Articular chondrocyte of knee joint (primary cell): ENCODE data around the gene PHLDB3. TPM values are rescaled to one million over a fixed set of nuclear protein-coding genes. Genes with fewer than 3 reads are reported as not detected.

Source experiments
- total RNA-seq: library from RNA; depleted of rRNA; stranded (reverse); fragments of >200 nt; gene quantifications from 2 replicates; pipeline ENCODE4 v1.2.3, GENCODE V29; 2012

Gene PHLDB3
- total RNA-seq = 7.1 and 8.3 TPM in 2 replicates

DNA sequence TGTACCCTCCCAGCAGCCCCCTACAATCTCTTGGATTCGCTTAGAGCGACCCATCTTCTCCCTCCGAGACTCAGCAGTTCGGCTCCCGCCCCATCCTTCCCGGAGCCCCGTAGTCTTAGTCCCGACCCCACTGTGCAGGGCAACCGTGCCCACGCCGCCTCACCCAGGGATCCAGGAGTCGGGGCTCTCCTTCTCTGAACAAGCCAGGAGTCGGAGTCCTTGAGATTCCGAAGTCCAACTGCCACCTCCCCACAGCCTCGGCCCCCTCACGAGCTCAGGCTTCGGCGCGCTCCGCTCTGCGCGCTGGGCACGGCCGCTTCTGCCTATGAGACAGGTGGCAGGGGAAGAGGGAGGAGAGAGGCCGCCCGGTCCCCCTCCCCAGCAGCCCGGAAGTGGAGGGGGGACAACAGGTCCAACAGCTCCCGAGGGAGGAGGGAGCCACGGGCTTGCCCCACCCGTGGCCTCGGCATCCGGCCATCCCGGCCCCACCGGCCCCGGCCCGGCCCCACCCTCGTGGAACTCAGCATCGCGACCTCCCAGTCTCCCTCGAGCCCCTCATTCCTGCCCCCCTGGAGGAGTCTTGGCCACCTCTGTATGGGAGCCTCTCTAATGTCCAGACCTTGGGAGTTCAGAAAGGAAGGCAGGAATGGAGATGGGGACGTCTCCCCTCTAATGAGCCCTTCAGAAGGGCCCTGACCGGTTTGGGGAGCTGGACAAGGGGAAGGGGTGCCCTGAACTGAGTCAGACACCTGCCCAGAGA is at the start of gene PHLDB3:
Gene PHLDB3, minus strand, starts transcription at position 321 of the 760 bp plus-strand sequence. CDS start 628 bp downstream, outside the sequence.

DNA sequence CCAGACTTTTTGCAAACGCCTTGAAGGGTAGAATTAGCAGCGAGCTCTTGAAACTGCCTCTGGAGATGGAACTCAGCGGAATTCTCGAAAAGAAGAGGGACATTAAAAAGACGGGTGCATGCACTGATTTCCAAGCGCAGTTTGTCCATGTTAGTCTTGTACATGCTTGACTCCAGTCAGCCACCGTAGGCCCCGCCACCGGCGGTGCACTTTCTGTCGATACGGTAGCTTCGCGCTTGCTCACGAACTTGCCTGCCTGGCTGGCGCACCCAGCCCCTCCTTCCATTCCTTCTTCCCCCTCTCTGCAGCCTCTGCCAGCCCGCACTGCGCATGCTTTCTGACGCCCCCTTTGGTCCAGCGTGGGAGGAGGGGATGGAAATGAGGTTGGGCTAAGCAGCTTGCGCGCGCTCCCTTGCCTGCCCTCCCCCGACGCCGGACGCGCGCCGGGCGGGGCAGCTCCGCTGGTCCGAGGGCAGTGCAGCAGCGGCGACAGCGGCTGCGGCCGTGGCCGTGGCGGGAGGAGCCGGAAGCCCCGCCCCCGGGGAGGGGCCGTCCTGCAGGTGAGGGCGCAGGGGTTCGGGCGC is 28.5 kb upstream of the PHLDB3 start, which contains the start of gene ZNF575:
Gene ZNF575, plus strand, starts transcription at position 227 of the 584 bp plus-strand sequence. CDS start 1,235 bp downstream, outside the sequence.

DNA sequence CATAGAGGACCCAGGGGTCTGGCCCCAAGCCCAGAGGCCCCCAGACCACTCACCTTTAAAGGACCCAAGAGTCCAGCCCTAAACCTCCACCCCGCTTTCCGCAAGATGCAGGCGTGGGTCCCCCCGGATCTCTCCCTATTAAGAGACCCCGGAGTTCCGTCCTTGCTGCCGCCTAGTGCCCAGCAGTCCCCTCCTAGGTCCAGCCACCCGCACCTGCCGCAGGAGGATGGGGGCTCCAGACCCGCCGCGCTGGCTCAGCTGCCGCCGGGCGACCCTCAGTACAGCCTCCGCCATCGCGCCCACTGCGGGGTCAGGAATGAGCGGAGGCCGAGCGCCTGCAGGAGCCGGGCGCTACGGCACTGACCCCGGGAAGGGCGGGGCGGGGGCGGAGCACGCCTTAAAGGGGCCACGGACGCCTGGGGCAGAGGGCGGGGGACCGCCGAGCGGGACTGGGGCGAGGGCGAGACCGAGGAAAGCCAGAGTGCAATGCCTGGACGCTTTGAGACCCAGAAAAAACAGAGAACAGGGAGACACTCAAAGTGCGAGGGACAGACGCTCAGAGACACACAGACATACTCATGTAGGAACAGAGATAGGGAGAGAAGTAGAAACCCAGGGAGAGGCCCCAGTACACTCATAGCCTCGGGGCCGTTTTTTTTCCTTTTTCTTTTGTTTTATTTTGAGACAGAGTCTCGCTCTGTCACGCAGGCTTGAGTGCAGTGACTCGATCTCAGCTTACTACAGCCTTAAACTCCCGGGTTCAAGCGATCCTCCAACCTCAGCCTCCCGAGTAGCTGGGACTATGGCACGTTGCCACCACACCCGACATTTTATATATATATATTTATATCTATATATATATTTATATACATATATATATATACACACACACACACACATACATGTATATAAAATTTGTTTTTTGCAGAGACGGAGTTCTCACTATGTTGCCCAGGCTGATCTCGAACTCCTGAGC is 22.6 kb upstream of the PHLDB3 start, which contains the start of gene ETHE1:
Gene ETHE1, minus strand, starts transcription at position 318 of the 976 bp plus-strand sequence. Its CDS starts 24 bp downstream, at position 294.

DNA sequence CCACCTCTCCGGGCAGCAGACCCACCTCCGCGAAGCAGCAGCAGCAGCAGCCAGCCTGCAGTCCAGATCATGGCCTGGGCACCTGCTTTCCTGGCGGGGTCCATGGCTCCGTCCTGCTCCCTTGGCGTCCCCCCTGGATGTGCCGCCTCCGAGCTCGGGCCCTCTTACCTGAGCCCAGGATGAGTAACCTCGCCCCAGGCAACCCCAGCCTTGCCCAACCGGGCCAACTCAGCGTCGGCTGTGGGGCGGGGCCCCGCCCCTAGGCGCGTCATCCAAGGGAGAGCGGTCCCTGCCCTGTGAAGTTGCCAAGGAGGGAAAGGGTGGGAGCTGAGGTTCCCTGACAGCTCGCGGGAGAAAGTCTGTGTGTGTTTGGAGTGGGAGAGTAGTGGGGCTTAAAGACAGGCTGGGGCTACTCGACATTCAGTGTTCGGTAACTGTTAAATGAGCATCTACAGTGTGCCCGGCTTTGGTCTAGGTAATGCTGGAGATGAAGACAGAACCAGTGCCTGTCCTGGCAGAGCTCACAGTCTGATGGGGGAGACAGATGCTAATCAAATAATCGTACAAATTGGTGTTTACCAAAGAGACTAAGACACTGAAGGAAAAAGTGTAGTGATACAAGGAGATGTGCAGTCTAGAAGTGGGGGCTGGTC is 39.0 kb downstream of the PHLDB3 start, which contains the start of gene LYPD3:
Gene LYPD3, minus strand, starts transcription at position 141 of the 653 bp plus-strand sequence. Its CDS starts 37 bp downstream, at position 104.

Other genes with a start within 250 kb of the PHLDB3 start
- gene PSG9, start 235.2 kb downstream of the PHLDB3 start, total RNA-seq = not detected in 2 replicates
- 0.11 TPM in 1 of 2 replicates, not detected in the other for gene CD177, start 151.1 kb downstream of the PHLDB3 start, total RNA-seq
- not detected in 2 replicates for gene TEX101, start 89.9 kb downstream of the PHLDB3 start, total RNA-seq
- 0.26 and 0.32 TPM in 2 replicates for gene LYPD3, start 39.1 kb downstream of the PHLDB3 start, total RNA-seq
- gene ETHE1, start 22.5 kb upstream of the PHLDB3 start, total RNA-seq = 41.0 TPM in 2 replicates
- gene ZNF575, start 28.4 kb upstream of the PHLDB3 start, total RNA-seq = 0.11 and 0.26 TPM in 2 replicates
- gene XRCC1, start 70.8 kb upstream of the PHLDB3 start, total RNA-seq = 13.7 and 18.6 TPM in 2 replicates
- 1.8 and 3.8 TPM in 2 replicates for gene PINLYP, start 71.1 kb upstream of the PHLDB3 start, total RNA-seq
- 18.3 and 19.3 TPM in 2 replicates for gene IRGQ, start 91.4 kb upstream of the PHLDB3 start, total RNA-seq
- 7.1 and 9.1 TPM in 2 replicates for gene ZNF576, start 91.8 kb upstream of the PHLDB3 start, total RNA-seq
- gene SRRM5, start 107.3 kb upstream of the PHLDB3 start, total RNA-seq = not detected in 2 replicates
- 17.7 and 21.6 TPM in 2 replicates for gene ZNF428, start 114.9 kb upstream of the PHLDB3 start, total RNA-seq
- 0.26 and 0.43 TPM in 2 replicates for gene CADM4, start 135.1 kb upstream of the PHLDB3 start, total RNA-seq
- gene PLAUR, start 165.4 kb upstream of the PHLDB3 start, total RNA-seq = 36.2 and 38.2 TPM in 2 replicates
- not detected in 2 replicates for gene IRGC, start 211.3 kb upstream of the PHLDB3 start, total RNA-seq